DMS53 (cell line): Measurements from ENCODE around the gene DARS2.

Experiments
- DNase-seq: peaks from one replicate; lab custom pipeline; 2025; lab: John Stamatoyannopoulos, UW

DARS2 gene

DNA sequence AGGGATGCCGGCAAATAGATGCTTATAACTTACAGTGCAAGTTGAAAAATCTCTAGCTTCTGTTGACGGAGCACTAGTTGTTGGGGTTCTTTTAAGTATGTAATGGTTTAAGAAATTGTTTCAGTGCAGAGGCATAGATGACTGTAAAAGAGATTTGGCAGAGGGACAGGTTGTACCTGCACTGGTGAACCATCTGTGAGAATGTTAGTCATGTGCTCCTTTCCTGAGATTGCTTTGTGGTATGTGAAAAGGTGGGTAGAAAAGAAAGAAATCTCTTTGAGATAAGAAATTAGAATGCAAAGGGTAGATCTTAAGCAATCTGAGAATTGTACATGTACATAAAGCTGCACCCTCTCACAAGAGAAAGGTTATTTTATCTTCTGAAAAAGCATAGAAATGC lies 63.2 kb downstream of the DARS2 start:
- no peak for DNase-seq

DNA sequence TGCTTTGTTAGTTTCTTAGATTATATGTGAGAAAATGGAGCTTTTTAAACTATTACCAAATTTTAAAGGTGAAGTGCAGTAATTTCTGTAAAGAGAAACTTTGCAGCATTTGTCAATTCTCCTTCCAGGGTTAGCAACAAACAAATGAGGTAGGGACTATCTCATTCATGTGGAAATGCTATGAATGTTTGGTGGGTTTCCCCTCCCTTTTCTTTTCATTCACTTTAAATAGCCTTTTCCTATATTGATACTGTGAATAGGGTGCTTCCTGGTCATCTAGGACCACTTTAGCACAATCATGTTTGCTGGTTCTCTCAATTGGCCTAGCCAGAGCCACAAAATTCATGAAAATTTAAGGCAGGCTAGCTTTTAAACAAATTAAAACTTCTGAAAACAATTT lies 64.3 kb downstream of the DARS2 start:
- DNase-seq = no peak

DNA sequence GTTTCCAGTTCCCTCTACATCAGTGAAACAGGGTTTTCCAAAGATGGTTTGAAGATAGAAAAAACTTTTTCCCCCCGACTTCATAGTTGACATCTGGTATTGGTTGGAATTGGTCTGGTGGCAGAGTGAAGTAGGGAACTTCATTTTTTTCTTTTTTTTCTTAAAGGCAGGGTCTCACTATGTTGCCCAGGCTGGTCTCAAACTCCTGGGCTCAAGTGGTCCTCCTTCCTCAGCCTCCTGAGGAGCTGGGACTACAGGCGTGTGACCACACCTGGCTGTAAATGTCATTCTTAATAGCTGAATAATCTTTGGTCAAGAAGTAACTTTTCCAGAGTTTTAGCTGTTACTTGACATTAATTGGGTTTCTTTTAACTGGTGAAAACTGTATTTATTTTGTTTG lies 65.4 kb downstream of the DARS2 start:
- DNase-seq = no peak

DNA sequence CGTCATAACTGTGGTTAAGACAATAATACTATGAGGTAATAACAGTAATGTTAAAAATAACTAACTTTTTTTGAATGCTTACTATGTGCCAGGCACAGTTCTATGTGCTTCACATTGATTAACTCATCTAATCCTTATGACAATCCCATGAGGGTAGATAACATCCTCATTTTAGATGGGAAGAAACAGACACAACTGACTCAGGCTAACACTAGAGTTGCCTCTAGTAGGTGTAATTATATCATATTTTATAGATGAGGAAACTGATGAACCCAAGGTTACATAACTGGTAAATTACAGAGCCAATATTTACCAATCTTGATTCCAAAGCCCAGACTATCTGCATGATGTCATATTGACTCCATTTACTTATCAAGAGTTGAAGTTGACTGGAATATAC lies 69.1 kb downstream of the DARS2 start:
- DNase-seq = no peak

DNA sequence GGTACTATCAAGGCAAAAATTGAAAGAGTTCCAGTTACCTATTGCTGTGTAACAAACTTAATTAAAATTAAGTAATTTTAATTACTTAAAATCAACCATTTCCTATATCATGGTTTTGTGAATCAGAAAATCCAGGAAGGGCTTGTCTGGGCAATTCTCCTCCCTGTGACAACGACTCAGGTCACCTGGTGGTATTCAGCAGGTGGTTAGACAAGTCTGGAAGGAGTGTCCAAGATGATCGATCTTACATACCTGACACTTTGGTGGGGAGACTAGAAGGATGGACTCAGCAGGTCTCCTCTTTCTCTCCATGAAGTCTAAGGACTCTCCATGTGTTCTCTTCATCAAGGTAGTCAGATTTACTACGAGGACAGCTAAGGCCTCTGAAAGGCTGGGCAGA lies 69.7 kb downstream of the DARS2 start:
- no peak for DNase-seq

DNA sequence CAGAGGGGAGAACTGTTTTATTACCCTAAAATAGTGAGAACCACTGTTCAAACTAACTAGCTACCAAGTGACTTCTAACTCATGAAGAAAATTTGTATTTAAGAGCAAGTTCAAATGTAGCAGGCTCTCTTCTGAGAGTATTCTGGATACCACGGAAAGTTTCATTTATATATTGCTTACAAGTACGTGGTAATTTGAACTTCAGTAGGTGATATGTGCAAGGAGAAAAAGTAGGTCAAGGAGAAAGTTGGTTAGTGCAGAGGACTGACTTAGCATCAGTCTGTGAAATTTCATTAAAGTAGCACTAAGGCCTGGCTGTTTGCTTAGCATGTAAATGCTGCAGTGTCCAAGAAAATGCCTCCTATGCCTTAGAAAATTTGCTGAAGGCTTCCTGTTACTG lies 76.0 kb downstream of the DARS2 start:
- no peak for DNase-seq

DNA sequence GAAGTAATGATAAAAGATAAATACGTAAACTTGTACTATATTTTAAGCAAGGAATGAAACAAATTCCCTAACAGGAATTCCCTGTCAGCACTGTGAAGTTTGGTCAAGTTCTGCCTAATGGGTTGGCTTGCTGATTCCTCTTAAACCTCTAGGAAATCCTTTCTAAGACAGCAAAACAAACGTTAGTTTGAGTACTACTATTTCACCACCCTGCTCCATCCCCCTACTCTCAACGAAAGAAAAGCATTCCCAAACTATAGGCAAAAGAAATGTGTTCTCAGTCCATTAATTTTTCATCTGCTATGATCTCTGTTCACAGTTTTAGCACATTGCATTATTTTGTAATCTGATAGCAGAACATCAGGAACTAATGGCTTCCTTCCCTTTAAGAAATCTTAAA lies 76.5 kb downstream of the DARS2 start:
- no peak for DNase-seq

DNA sequence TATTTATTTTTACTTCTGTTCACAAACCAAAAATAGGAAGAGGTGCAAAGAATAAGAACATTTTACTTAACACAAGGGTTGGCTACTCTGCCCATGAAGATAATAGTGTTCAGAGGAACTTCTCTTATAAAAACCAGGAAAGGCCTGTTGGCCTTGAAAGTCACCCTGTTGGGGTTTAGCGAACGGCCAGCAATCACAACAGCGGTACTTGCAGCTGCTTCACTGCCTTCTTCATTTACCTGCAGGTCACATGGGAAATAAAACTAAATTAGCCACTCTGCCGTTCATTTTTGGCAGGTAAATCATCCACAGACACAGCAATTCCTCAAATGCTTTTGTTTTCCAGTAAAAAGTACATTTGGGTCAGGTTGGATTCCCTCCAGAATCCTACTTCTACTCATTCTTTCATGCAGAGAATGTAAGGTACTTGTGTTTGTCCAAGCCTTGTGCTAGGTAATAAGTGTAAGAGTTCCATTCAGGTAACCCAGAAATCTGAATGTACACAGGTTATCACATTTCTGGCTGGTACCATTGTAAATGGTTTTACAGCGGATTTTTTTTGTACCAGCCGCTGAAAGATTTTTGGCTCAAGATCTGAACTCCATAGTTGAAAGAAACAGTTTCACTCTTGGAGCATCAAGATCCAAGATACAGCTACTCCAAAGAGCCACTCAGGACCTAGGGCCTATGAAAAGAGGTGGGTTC lies 79.5 kb downstream of the DARS2 start:
- DNase-seq = no peak
